Liver (tissue), 9 donors: ENCODE results near the gene AQP3. TPM values are rescaled to one million over a fixed set of nuclear protein-coding genes. Genes with fewer than 3 reads are reported as not detected.

Experiments
- DNase-seq: peaks from one replicate; pipeline ENCODE4 v3.0.0-alpha.2; 2017; ENCODE audit warnings: low spot score
- H3K27ac ChIP-seq, 2 donors: one replicate each; pipeline ENCODE4 v1.7.0; 2013; ENCODE audit warnings: inconsistent platforms in 2 of 2, low read length in 2 of 2, control low read depth in 1 of 2, low read depth in 1 of 2, mild to moderate bottlenecking in 1 of 2
- H3K27me3 ChIP-seq, 4 donors: one replicate each; pipeline versions ENCODE4 v1.6.1 to v1.7.0; 2013; ENCODE audit warnings: low read length in 3 of 4, inconsistent platforms in 1 of 4, mild to moderate bottlenecking in 1 of 4, moderate library complexity in 1 of 4; ENCODE audit not compliant: control insufficient read depth in 4 of 4, insufficient read depth in 4 of 4
- H3K36me3 ChIP-seq, 4 donors: one replicate each; pipeline versions ENCODE4 v1.6.1 to v1.7.0; 2013; ENCODE audit warnings: low read length in 3 of 4, mild to moderate bottlenecking in 3 of 4, low read depth in 1 of 4, moderate library complexity in 1 of 4; ENCODE audit not compliant: control insufficient read depth in 4 of 4, insufficient read depth in 3 of 4
- H3K4me1 ChIP-seq, 4 donors: one replicate each; pipeline versions ENCODE4 v1.6.1 to v1.7.0; 2013; ENCODE audit warnings: low read length in 3 of 4, mild to moderate bottlenecking in 3 of 4, moderate library complexity in 1 of 4; ENCODE audit not compliant: control insufficient read depth in 4 of 4, insufficient read depth in 4 of 4
- H3K4me3 ChIP-seq, 3 donors: one replicate each; pipeline versions ENCODE4 v1.6.1 to v1.7.0; 2013; ENCODE audit warnings: low read length in 3 of 3, control low read depth in 1 of 3, low read depth in 1 of 3, mild to moderate bottlenecking in 1 of 3
- H3K9ac ChIP-seq, 2 donors: one replicate each; pipeline ENCODE4 v1.7.0; 2013; ENCODE audit warnings: low read length in 2 of 2, mild to moderate bottlenecking in 2 of 2, moderate library complexity in 2 of 2, control low read depth in 1 of 2, low read depth in 1 of 2
- H3K9me3 ChIP-seq, 4 donors: one replicate each; pipeline versions ENCODE4 v1.6.1 to v1.7.0; 2013; ENCODE audit warnings: low read length in 3 of 4; ENCODE audit not compliant: control insufficient read depth in 4 of 4
- EGR1 ChIP-seq, 2 donors: IDR thresholded peaks; 2 replicates each; pipeline ENCODE4 v1.6.1; 2016 to 2018; ENCODE audit warnings: antibody characterized with exemption in 2 of 2, low read depth in 2 of 2
- FOXA1 ChIP-seq: IDR thresholded peaks from 2 replicates; pipeline ENCODE4 v1.6.1; 2016; ENCODE audit warnings: antibody characterized with exemption
- FOXA2 ChIP-seq: IDR thresholded peaks from 2 replicates; pipeline ENCODE4 v1.6.1; 2016; ENCODE audit warnings: antibody characterized with exemption
- GABPA ChIP-seq, 2 donors: IDR thresholded peaks in 1 of 2; conservative IDR thresholded peaks in 1 of 2; 2 replicates each; pipeline ENCODE4 v1.6.1; 2016; ENCODE audit warnings: antibody characterized with exemption in 2 of 2, mild to moderate bottlenecking in 1 of 2, moderate library complexity in 1 of 2
- HNF4A ChIP-seq, 2 donors: conservative IDR thresholded peaks; 2 replicates each; pipeline ENCODE4 v1.6.1; 2016; ENCODE audit warnings: antibody characterized with exemption in 2 of 2, mild to moderate bottlenecking in 2 of 2
- JUND ChIP-seq, 2 donors: IDR thresholded peaks; 2 replicates each; pipeline ENCODE4 v1.6.1; 2016; ENCODE audit warnings: antibody characterized with exemption in 2 of 2
- MAX ChIP-seq: IDR thresholded peaks from 2 replicates; pipeline ENCODE4 v1.6.1; 2016; ENCODE audit warnings: antibody characterized with exemption
- NR2F2 ChIP-seq: IDR thresholded peaks from 2 replicates; pipeline ENCODE4 v1.6.1; 2016; ENCODE audit warnings: antibody characterized with exemption
- RAD21 ChIP-seq, 2 donors: IDR thresholded peaks; 2 replicates each; pipeline ENCODE4 v1.6.1; 2016; ENCODE audit warnings: antibody characterized with exemption in 2 of 2, mild to moderate bottlenecking in 2 of 2
- REST ChIP-seq: IDR thresholded peaks from 2 replicates; pipeline ENCODE4 v1.6.1; 2016; ENCODE audit warnings: antibody characterized with exemption, mild to moderate bottlenecking
- SP1 ChIP-seq: IDR thresholded peaks from 2 replicates; pipeline ENCODE4 v1.6.1; 2018; ENCODE audit warnings: antibody characterized with exemption, mild to moderate bottlenecking
- TAF1 ChIP-seq: conservative IDR thresholded peaks from 2 replicates; pipeline ENCODE4 v1.6.1; 2016; ENCODE audit warnings: antibody characterized with exemption, mild to moderate bottlenecking
- YY1 ChIP-seq: IDR thresholded peaks from 2 replicates; pipeline ENCODE4 v1.6.1; 2016; ENCODE audit warnings: antibody characterized with exemption, mild to moderate bottlenecking
- ZBTB33 ChIP-seq: IDR thresholded peaks from 2 replicates; pipeline ENCODE4 v1.6.1; 2016; ENCODE audit warnings: antibody characterized with exemption
- WGBS: extraction: QIAGEN DNeasy Blood & Tissue Kit; methylation state at CpG from one replicate; pipeline ENCODE4 v1.1.7; 2013; 5-methylcytosine and 5-hydroxymethylcytosine counted together
- polyA plus RNA-seq, 2 donors: library from polyadenylated mRNA; stranded (reverse) in 1 of 2; unstranded in 1 of 2; fragments of 200-250 nt in 1 of 2; fragments of >200 nt in 1 of 2; fragmentation: Nextera tagmentation in 1 of 2; extraction: Ambion mirVana in 1 of 2; gene quantifications; one replicate each; pipeline versions ENCODE4 v1.2.1 to v1.2.3, GENCODE V29; 2013 to 2015
- total RNA-seq, 2 donors: library from RNA; depleted of rRNA; stranded (reverse); fragments of >200 nt; gene quantifications; one replicate each; pipeline ENCODE4 v1.2.3, GENCODE V29; 2014
- TF ChIP-seq, protein P1 (sequence below): IDR thresholded peaks from 2 replicates; pipeline ENCODE4 v1.6.1; 2016; ENCODE audit warnings: antibody characterized with exemption
- donor health status: healthy.
- donor health status: healthy.
- donor health status: healthy.
- donor health status: healthy.
- donor health status: healthy.

AQP3 gene
- total and polyA plus RNA-seq, 4 donors, result 60.5 to 124 (median 87.4) TPM

GRCh38 chr9:33473643-33474352 is 26.4 kb upstream of the AQP3 start, which contains the start of gene NOL6 (continued):
- TF ChIP-seq HNF4A (conservative IDR thresholded peaks at IDR 0.05) (peak; percentile 71 to 75), EGR1 (IDR thresholded peaks at IDR 0.05; ENCODE audit: low read depth in 2 of 2) (peak in 1 of 2 donors; percentile 62), YY1 (peak; percentile 83), SP1 (peak; percentile 96), FOXA2 (no peak)

DNA sequence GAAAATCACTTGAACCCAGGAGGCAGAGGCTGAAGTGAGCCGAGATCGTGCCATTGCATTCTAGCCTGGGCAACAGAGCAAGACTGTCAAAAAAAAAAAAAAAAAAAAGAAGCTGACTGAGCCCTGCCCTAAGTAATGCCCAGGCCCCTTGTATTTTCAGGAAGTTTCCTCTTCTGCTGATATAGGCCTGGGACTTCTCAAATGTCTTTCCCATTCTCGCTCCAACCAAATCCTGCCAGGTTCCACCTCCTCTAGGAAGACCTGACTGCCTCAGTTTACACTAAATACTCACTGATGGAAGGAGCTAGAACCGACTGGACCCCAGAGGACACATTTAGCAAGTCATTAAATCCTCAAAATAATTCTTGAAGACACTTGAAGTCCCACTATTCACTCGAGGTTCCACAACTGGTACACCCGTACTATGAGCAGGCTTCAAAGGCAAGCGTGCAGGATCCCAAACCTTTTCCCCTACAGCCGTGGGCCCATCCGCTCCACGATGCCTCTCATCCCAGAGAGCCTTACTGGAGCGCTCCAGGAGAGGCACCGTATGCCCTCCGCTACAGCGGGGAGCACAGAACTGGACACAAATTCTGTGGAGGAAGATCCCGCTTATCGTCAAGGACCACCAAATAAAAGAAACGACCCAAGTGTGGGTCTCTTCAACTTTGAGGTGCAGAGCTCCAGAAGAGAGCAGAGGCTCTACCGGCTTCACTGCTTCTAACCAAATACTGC is 25.7 kb upstream of the AQP3 start:
- peak overlapping the region; percentile 18 to 66 for H3K27ac ChIP-seq

GRCh38 chr9:33472171-33472880 is 24.9 kb upstream of the AQP3 start:
- H3K4me1 ChIP-seq, result peaks cover 3 to 20% (median 14%) of the 10 kb centered on the region in 4 donors
- H3K4me3 ChIP-seq, result no peak overlapping the region
- TF ChIP-seq, protein P1, sequence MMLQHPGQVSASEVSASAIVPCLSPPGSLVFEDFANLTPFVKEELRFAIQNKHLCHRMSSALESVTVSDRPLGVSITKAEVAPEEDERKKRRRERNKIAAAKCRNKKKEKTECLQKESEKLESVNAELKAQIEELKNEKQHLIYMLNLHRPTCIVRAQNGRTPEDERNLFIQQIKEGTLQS, result no peak
- TF ChIP-seq ZBTB33, result no peak
- TF ChIP-seq RAD21 (IDR thresholded peaks at IDR 0.05), result no peak
- no peak for TF ChIP-seq HNF4A (conservative IDR thresholded peaks at IDR 0.05)
- no peak for TF ChIP-seq GABPA (IDR thresholded peaks at IDR 0.05 in 1 of 2, conservative IDR thresholded peaks at IDR 0.05 in 1 of 2)
- TF ChIP-seq REST, result no peak
- no peak for TF ChIP-seq SP1

More for the DNA sequence above, 25.7 kb upstream of the AQP3 start:
- H3K36me3 ChIP-seq, result peaks cover 15 to 34% (median 22%) of the 10 kb centered on the region in 4 donors
- peaks cover 3 to 20% (median 14%) of the 10 kb centered on the region in 4 donors for H3K4me1 ChIP-seq
- DNase-seq, result no peak
- no peaks in the 10 kb centered on the region for H3K27me3 ChIP-seq
- 12% methylated on average over 18 of the region's 18 CpGs for WGBS
- H3K4me3 ChIP-seq, result peak overlapping the region; percentile 77 to 98 (median 97)
- peak overlapping the region; percentile 73 to 88 for H3K9ac ChIP-seq
- no peaks in the 10 kb centered on the region for H3K9me3 ChIP-seq
- TF ChIP-seq TAF1, result no peak
- no peak for TF ChIP-seq NR2F2
- TF ChIP-seq FOXA2, result no peak
- no peak for TF ChIP-seq FOXA1
- TF ChIP-seq RAD21 (IDR thresholded peaks at IDR 0.05), result no peak
- no peak for TF ChIP-seq ZBTB33
- no peak for TF ChIP-seq MAX
- TF ChIP-seq JUND (IDR thresholded peaks at IDR 0.05), result no peak
- TF ChIP-seq, protein P1, result no peak
- no peak for TF ChIP-seq GABPA (IDR thresholded peaks at IDR 0.05 in 1 of 2, conservative IDR thresholded peaks at IDR 0.05 in 1 of 2)
- no peak for TF ChIP-seq SP1
- TF ChIP-seq EGR1 (IDR thresholded peaks at IDR 0.05; ENCODE audit: low read depth in 2 of 2), result no peak
- TF ChIP-seq YY1, result no peak

More at GRCh38 chr9:33472171-33472880, 24.9 kb upstream of the AQP3 start:
- Histone ChIP-seq H3K27me3 (no peaks in the 10 kb centered on the region), H3K36me3 (peaks cover 14 to 42% (median 24%) of the 10 kb centered on the region in 4 donors), H3K9me3 (no peaks in the 10 kb centered on the region), H3K27ac (no peak overlapping the region), H3K9ac (no peak overlapping the region)
- 93% methylated on average over 16 of the region's 16 CpGs for WGBS
- no peak for DNase-seq
